HG02642 (cell line): ENCODE data around the gene C8B.

ENCODE experiments used
- ATAC-seq: cut with Tn5 transposase; IDR thresholded peaks from one replicate; pipeline ENCODE4 v1.9.1; 2021; ENCODE audit warnings: mild to moderate bottlenecking; ENCODE audit not compliant: unreplicated experiment, poor library complexity

Gene C8B

DNA sequence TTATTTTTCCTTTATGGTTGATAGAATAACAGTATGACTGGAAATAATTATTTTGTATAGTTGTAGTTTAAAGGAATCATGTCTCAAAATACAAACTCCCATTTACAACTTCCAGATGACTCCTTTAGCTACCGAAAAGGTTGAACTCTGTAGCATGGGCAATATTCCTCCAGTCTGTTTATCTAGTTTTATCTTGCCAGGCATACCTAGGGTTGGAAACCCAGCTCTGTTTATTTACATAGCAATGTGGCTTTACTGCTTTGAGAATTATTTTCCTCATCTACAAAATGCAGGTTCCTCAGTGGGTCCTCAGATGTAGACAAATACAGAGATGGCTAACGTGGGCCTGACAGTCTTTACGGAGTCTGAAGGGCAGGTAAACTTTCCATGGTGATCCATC, 60.1 kb downstream of the C8B start:
- no peak for ATAC-seq

DNA sequence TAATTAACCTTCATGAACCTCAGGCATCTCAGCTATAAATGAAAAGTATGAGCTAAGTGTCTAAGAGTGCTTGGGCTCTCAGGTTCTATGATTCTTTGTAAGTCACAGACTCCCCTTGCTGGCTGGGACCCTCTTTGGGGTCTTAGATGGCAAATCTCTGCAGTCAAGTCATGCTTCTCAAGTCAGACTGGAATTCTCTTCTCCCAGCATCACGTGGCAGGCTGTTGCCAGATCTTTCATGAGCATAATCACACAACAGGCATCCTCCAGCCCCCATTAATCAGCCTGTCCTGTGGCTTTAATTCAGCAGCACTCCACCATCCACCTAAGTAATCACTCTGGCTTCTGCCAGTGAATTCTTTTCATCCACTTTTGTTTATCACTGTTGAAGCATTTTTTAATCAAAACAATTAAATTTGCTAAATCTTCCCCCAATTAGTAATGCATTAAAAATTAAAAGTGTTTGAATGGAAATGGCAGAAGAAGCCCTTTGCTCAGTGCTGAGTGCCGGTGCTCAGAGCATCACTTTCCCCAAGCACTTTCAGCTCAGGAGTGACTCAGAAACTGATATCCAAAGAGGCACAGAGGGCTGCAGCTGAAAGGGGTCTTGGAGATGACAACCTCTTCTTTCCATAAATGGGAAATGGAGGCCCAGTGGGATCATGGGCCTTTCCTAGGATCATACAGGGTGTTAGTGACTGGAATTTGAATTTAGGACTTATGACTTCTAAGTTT, 61.0 kb downstream of the C8B start:
- ATAC-seq: no peak

DNA sequence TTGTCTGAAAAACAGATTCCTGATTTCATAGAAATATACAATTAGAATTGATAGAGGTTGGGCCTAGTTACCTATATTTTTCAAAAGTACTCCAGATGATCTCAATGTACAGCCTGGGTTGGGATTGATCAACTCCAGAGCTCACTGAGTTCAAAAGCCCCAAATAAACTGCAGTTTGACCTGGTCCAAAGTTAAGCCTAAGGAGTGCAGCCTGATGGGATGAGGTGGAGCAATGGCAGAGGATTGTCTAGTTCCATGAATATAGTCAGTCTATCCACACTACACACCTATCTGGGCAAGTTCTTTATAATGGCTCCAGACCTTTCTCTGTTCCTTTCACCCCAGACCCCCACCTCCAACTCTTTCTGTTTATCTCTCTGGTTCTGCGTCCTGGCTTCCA, 62.0 kb downstream of the C8B start:
- ATAC-seq: no peak

DNA sequence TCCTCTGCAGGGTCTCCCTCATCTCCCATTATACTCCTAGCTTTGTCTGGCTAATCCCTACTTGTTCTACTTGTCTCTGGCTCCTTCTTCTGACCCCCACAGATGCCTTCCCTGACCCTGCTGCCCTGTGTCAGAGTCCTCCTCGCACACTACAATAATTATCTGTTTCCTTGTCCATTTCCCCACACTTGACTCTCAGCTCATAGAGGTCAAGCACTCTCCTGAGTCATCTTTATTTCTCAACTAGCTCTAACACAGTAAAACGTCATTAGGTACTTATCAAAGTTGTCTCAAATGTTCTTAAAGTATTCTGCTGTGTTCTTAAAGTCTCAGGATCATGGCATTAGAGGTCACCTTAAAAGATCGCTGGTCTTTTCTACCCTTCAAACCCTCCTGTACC, 64.1 kb downstream of the C8B start:
- no peak for ATAC-seq

DNA sequence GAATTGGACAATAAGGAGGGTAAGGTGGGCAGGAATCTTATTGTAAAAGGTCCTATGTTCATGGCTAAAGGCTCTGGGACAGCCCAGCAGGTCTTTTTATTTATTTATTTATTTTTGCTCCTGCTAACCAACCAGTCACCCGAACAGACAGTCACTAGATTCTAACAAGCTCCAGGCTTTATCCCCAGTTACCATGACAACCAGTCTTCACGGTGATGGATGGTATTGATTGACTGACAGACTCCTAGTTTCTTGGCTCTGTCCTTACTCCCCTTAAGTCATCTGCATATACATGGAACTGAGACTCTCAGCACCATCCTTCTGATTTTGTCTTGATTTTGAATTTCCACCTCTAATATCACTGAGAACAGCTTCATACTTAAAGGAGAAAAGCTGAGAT, 66.9 kb downstream of the C8B start:
- no peak for ATAC-seq

DNA sequence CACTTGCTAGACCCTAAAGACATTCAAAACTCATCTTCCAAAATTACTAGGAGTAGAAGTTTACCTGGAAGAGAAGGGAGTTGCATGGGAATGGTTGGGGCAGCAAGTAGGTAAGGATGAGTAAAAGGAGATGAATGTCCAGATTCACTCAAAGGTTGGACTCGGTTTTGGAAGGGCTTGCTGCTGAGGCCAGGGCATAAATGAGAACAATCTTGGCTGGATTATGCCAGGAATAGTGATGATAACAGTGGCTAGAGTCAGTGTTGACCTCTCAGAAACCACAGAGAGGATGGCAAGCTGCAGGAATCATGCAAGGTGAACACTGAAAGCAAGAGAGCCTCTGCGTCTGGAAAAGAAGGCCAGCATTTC, 67.8 kb downstream of the C8B start:
- ATAC-seq: no peak

DNA sequence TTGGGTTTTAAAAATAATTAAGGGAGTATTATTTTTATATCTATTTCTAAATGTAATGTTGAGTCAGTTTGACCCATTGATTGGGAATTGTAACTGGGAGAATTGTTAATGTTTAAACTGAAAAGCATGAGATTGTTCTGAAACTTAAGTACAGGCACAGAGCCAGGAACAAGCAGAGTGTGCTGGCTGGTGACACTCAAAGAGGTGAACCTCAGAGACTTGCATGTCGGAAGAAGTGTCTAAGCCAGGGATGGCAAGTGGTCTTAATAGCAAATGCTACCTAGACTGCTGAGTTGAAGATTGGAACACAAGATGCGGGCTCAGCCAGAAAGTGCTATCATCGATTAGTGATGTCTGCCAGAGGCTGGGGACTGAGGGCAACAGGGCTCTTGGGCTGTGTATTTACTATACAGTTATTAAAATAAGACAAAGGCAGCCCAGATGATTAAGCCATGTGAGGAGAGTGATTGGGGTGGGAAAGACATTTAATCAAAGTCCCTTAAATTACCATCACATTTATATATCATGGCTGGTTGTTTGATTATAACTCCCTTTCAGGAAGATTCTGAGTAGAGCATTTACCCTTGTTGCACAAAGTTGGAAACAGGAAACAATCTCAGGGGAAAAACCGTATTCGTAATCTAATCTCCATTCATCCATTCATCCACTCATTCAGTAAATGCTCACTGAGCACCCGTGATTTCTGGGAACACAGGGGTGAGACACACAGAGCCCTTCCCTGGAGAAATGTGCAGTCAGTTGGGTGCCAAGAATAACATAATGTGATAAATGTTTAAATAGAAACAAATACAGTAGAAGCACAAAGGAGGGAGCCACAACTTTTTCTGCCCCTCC, 68.4 kb downstream of the C8B start:
- ATAC-seq: no peak

DNA sequence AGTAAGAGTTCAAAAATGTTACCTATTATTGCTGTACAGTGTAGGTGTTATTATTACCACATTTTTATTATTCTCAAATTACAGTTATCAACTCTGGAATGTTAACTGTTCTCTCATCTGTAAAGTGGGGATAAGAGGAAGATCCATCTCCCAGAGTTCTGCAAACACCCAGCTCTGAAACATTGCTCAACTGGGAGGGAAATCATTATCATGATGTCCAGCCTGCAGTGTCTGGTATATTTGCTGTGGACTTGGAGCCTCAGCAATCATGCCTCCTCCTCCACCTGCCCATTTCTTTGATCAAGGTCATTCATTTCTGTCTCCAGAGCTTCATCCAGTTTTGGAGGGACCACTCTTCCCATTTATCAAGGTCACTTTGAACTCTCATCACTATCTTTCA, 71.8 kb downstream of the C8B start:
- no peak for ATAC-seq

DNA sequence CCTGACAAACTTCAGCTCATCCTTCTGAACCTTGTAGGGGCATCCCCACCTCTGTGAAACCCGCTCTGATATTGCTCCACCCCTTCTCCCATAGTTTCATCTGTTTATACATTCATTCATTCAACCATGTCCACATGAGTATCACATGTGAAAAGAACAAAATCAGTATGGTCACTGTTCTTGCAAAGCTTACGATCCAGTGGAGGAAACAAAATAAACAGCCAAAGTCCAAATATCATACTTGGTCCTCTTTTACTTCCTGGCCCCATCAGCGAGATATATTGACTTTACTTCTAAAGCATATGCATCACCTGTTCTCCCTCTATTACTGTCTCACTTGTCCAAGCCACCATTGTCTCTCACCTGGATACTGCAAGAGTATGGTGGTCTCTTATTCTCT, 75.6 kb downstream of the C8B start:
- no peak for ATAC-seq

DNA sequence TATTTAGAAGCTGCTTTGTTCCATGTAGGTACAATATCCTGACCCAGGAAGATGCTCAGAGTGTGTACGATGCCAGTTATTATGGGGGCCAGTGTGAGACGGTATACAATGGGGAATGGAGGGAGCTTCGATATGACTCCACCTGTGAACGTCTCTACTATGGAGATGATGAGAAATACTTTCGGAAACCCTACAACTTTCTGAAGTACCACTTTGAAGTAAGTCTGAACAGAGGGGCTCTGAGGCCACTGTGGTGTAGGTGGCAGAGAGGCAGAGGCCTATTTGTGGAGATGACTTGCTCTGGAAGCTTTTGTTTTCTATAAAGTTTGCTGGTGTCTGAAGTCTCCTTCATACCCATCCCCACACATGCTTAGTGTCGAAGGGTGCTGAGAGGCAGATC, 84.4 kb downstream of the C8B start:
- no peak for ATAC-seq

DNA sequence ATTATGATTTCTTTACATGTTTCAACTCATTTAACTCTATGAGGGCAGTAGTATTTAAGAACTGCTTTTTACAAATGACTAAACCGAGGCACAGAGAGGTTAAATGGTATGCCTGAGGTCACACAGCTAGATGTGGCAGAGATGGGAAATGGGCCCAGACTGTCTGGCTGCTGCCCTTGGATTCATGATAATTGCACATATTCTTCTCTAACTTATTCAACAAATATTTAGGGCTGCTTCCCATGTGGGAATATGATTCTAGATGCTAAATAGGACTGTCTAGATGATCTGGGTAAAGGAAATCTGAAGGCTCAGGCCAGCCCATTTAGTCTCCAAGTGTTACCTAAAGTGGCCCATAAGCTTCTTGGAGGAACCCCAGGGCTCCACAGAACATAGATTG, 85.0 kb downstream of the C8B start:
- no peak for ATAC-seq
